HUES48 (cell line): ENCODE results near the gene REXO1.

Experiments
- H3K27ac ChIP-seq: one replicate; pipeline ENCODE4 v1.7.0; 2013; ENCODE audit warnings: low read depth, low read length, inconsistent platforms
- H3K27me3 ChIP-seq: 2 replicates; pipeline ENCODE4 v1.6.1; 2013; ENCODE audit warnings: mild to moderate bottlenecking, low read length; ENCODE audit not compliant: control insufficient read depth, insufficient read depth
- H3K36me3 ChIP-seq: 2 replicates; pipeline ENCODE4 v1.6.1; 2013; ENCODE audit warnings: low read length; ENCODE audit not compliant: control insufficient read depth, insufficient read depth
- H3K4me1 ChIP-seq: 2 replicates; pipeline ENCODE4 v1.6.1; 2013; ENCODE audit warnings: mild to moderate bottlenecking, low read length; ENCODE audit not compliant: control insufficient read depth, insufficient read depth
- H3K4me3 ChIP-seq: 2 replicates; pipeline ENCODE4 v1.5.1; 2013; ENCODE audit warnings: mild to moderate bottlenecking, low read depth, low read length
- H3K9ac ChIP-seq: 2 replicates; pipeline ENCODE4 v1.6.1; 2013; ENCODE audit warnings: mild to moderate bottlenecking, low read depth, low read length, moderate library complexity
- H3K9me3 ChIP-seq: 2 replicates; pipeline ENCODE4 v1.6.1; 2013; ENCODE audit warnings: low read length; ENCODE audit not compliant: control insufficient read depth, insufficient read depth

The REXO1 gene

GRCh38 chr19:1836458-1837221 lies 11.6 kb downstream of the REXO1 start:
- Histone ChIP-seq H3K9me3 (no peaks in the 10 kb centered on the region), H3K27ac (no peak overlapping the region), H3K36me3 (0 out of 2 replicates have a peak, but pooled peaks cover 6% of the 10 kb centered on the region), H3K9ac (no peak overlapping the region), H3K4me1 (no peaks in the 10 kb centered on the region), H3K4me3 (no peak overlapping the region), H3K27me3 (no peaks in the 10 kb centered on the region)

GRCh38 chr19:1833540-1833939 lies 14.7 kb downstream of the REXO1 start:
- H3K4me1 ChIP-seq, result no peaks in the 10 kb centered on the region
- no peak overlapping the region for H3K4me3 ChIP-seq
- no peak overlapping the region for H3K9ac ChIP-seq
- no peaks in the 10 kb centered on the region for H3K9me3 ChIP-seq
- H3K27ac ChIP-seq, result no peak overlapping the region
- no peaks in the 10 kb centered on the region for H3K27me3 ChIP-seq
- H3K36me3 ChIP-seq, result peaks cover 13% of the 10 kb centered on the region; the same call in 1 of the 2 replicates

GRCh38 chr19:1832046-1832663 lies 16.1 kb downstream of the REXO1 start:
- no peak overlapping the region for H3K9ac ChIP-seq

GRCh38 chr19:1830978-1831377 lies 17.3 kb downstream of the REXO1 start:
- Histone ChIP-seq H3K27me3 (no peaks in the 10 kb centered on the region), H3K4me3 (no peak overlapping the region), H3K36me3 (peaks cover 17% of the 10 kb centered on the region; the same call in 1 of the 2 replicates), H3K27ac (no peak overlapping the region), H3K4me1 (peaks cover 3% of the 10 kb centered on the region; the same call in 1 of the 2 replicates), H3K9me3 (no peaks in the 10 kb centered on the region), H3K9ac (no peak overlapping the region)

More at GRCh38 chr19:1832046-1832663, 16.1 kb downstream of the REXO1 start:
- Histone ChIP-seq H3K27me3 (no peaks in the 10 kb centered on the region), H3K27ac (no peak overlapping the region), H3K9me3 (no peaks in the 10 kb centered on the region), H3K4me1 (no peaks in the 10 kb centered on the region), H3K36me3 (peaks cover 16% of the 10 kb centered on the region; the same call in 1 of the 2 replicates), H3K4me3 (no peak overlapping the region)

- H3K27ac ChIP-seq, result no peak overlapping the region
- H3K4me1 ChIP-seq, result peaks cover 3% of the 10 kb centered on the region; the same call in 1 of the 2 replicates
These were observed 17.7 kb downstream of the REXO1 start for GRCh38 chr19:1830568-1830967.

GRCh38 chr19:1829958-1830357 lies 18.3 kb downstream of the REXO1 start:
- Histone ChIP-seq H3K9me3 (no peaks in the 10 kb centered on the region), H3K4me3 (no peak overlapping the region), H3K9ac (no peak overlapping the region), H3K4me1 (peaks cover 3% of the 10 kb centered on the region; the same call in 1 of the 2 replicates), H3K36me3 (peaks cover 21% of the 10 kb centered on the region; the same call in 1 of the 2 replicates), H3K27ac (no peak overlapping the region), H3K27me3 (no peaks in the 10 kb centered on the region)

More at GRCh38 chr19:1830568-1830967, 17.7 kb downstream of the REXO1 start:
- H3K27me3 ChIP-seq, result no peaks in the 10 kb centered on the region
- H3K9ac ChIP-seq, result no peak overlapping the region
- no peak overlapping the region for H3K4me3 ChIP-seq
- H3K9me3 ChIP-seq, result no peaks in the 10 kb centered on the region
- peaks cover 21% of the 10 kb centered on the region; the same call in 1 of the 2 replicates for H3K36me3 ChIP-seq

- Histone ChIP-seq H3K9me3 (no peaks in the 10 kb centered on the region), H3K36me3 (peaks cover 30% of the 10 kb centered on the region), H3K9ac (no peak overlapping the region), H3K4me1 (peaks cover 3% of the 10 kb centered on the region; the same call in 1 of the 2 replicates), H3K27ac (no peak overlapping the region), H3K27me3 (no peaks in the 10 kb centered on the region), H3K4me3 (no peak overlapping the region)
These were observed 19.7 kb downstream of the REXO1 start for GRCh38 chr19:1828279-1829238.

GRCh38 chr19:1827566-1828278 lies 20.6 kb downstream of the REXO1 start:
- H3K27ac ChIP-seq, result no peak overlapping the region
- H3K4me3 ChIP-seq, result no peak overlapping the region
- no peaks in the 10 kb centered on the region for H3K27me3 ChIP-seq
- H3K9ac ChIP-seq, result no peak overlapping the region
- H3K4me1 ChIP-seq, result peaks cover 3% of the 10 kb centered on the region; the same call in 1 of the 2 replicates
- peaks cover 38% of the 10 kb centered on the region for H3K36me3 ChIP-seq
- no peaks in the 10 kb centered on the region for H3K9me3 ChIP-seq

GRCh38 chr19:1826557-1827521 lies 21.4 kb downstream of the REXO1 start:
- H3K9ac ChIP-seq, result no peak overlapping the region
- no peaks in the 10 kb centered on the region for H3K27me3 ChIP-seq
- no peaks in the 10 kb centered on the region for H3K9me3 ChIP-seq
- no peak overlapping the region for H3K4me3 ChIP-seq
- peaks cover 3% of the 10 kb centered on the region; the same call in 1 of the 2 replicates for H3K4me1 ChIP-seq
- H3K36me3 ChIP-seq, result peaks cover 47% of the 10 kb centered on the region
- peak overlapping the region; percentile 81 for H3K27ac ChIP-seq
